ENCODE measurements around the gene TMEM190.
A peak's percentile ranks its signal among the peaks of the same experiment; 100 is the strongest.

TMEM190 gene

GRCh38 chr19:55347442-55348009, 29.1 kb upstream of the TMEM190 start (continued):
- TF ChIP-seq GLIS2 (tag by site-specific recombination; IDR thresholded peaks at IDR 0.05): peak; percentile 68
- TF ChIP-seq KLF16 (tag by site-specific recombination; IDR thresholded peaks at IDR 0.05): no peak
- no peak for TF ChIP-seq ZNF175 (tag by site-specific recombination; IDR thresholded peaks at IDR 0.05)
- TF ChIP-seq, protein P1, sequence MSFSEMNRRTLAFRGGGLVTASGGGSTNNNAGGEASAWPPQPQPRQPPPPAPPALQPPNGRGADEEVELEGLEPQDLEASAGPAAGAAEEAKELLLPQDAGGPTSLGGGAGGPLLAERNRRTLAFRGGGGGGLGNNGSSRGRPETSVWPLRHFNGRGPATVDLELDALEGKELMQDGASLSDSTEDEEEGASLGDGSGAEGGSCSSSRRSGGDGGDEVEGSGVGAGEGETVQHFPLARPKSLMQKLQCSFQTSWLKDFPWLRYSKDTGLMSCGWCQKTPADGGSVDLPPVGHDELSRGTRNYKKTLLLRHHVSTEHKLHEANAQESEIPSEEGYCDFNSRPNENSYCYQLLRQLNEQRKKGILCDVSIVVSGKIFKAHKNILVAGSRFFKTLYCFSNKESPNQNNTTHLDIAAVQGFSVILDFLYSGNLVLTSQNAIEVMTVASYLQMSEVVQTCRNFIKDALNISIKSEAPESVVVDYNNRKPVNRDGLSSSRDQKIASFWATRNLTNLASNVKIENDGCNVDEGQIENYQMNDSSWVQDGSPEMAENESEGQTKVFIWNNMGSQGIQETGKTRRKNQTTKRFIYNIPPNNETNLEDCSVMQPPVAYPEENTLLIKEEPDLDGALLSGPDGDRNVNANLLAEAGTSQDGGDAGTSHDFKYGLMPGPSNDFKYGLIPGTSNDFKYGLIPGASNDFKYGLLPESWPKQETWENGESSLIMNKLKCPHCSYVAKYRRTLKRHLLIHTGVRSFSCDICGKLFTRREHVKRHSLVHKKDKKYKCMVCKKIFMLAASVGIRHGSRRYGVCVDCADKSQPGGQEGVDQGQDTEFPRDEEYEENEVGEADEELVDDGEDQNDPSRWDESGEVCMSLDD (tag by site-specific recombination; IDR thresholded peaks at IDR 0.05): no peak

DNA sequence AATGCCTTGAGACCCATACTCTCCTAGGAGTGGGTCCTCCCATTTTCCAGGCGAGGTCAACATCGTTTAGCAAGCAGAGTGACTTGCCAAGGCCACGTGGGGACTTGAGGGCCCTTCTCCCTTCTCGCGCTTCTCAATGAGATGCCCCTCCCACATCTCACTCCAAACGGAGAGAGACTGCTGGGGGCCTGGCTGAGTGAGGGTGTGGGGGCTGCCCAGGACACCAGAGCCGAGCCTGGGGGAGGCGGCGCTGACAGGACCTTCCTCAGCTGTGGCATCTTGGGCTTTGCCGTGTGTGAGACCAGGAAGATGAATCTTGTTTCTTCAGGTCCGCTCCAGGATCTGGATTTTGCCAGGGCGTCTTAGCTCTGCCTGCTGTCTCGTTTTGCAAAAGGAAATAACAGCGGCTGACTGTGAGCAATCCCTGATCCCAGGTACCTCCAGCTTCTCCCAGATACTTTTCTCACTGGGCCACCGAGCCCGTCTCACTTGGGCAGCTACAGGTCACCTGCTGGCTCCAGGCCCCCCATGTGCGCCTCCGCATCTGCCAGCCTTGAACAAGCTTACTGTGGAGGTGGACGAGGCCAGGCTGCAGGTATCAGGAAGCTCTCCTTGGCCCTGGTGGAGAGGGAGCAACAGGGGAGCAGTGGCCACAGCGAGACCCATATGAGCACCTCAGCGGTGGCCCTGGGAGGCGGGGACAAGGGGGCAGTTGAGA, 28.1 kb upstream of the TMEM190 start:
- ChIA-PET CTCF (interaction anchor here (0.6 to 3.8 kb wide), 3 partner anchors 10 to 207 kb away, joined by 4 to 22 read pairs (median 6); no protein-coding TSS in a partner anchor), POLR2A (interaction anchor here (0.6 to 7.7 kb wide), 9 partner anchors 9 to 89 kb away, joined by 3 to 95 read pairs (median 4); partner anchors contain the start of genes BRSK1, KMT5C, PPP6R1 and RPL28)
- Histone ChIP-seq H3K36me3 (ENCODE audit: control insufficient read depth in 2 of 2, insufficient read depth in 1 of 2, low read length in 2 of 2) (peaks cover 0 to 38% of the 10 kb centered on the region in 2 experiments; a peak in 2 of 3 replicates), H3K4me1 (ENCODE audit: control insufficient read depth, insufficient read depth, low read length) (peaks cover 5% of the 10 kb centered on the region; the same call in 1 of the 2 replicates), H3K4me3 (ENCODE audit: low read depth, low read length) (no peak overlapping the region), H3K9me3 (ENCODE audit: control insufficient read depth, insufficient read depth, low read depth, low read length) (no peaks in the 10 kb centered on the region), H3K27ac (ENCODE audit: extremely low read depth, low read depth, low read length) (no peak overlapping the region)
- TF ChIP-seq BCL11B (tag by site-specific recombination; IDR thresholded peaks at IDR 0.05; ENCODE audit: low read depth) (no peak), ZNF830 (tag by site-specific recombination; IDR thresholded peaks at IDR 0.05; ENCODE audit: low read depth) (no peak), ZNF335 (tag by site-specific recombination; conservative IDR thresholded peaks at IDR 0.05) (peak; percentile 81), ZNF544 (tag by site-specific recombination; IDR thresholded peaks at IDR 0.05) (no peak), ZNF394 (tag by site-specific recombination; IDR thresholded peaks at IDR 0.05; ENCODE audit: borderline replicate concordance) (peak; percentile 76), OVOL3 (tag by site-specific recombination; IDR thresholded peaks at IDR 0.05) (no peak), ZBTB1 (tag by site-specific recombination; IDR thresholded peaks at IDR 0.05) (no peak), ZNF155 (tag by site-specific recombination; IDR thresholded peaks at IDR 0.05) (no peak), PATZ1 (tag by site-specific recombination; IDR thresholded peaks at IDR 0.05) (peak; percentile 11; the same call in 1 of the 2 replicates), ZNF624 (tag by site-specific recombination; IDR thresholded peaks at IDR 0.05) (no peak), ZNF530 (tag by site-specific recombination; IDR thresholded peaks at IDR 0.05; ENCODE audit: low read depth) (no peak), ZNF248 (tag by site-specific recombination; IDR thresholded peaks at IDR 0.05) (no peak), ZSCAN5A (tag by site-specific recombination; IDR thresholded peaks at IDR 0.05) (no peak), GLIS1 (tag by site-specific recombination; IDR thresholded peaks at IDR 0.05) (peak; percentile 58), ZIC2 (tag by site-specific recombination; IDR thresholded peaks at IDR 0.05) (peak; percentile 63)
- TF ChIP-seq, protein P2, sequence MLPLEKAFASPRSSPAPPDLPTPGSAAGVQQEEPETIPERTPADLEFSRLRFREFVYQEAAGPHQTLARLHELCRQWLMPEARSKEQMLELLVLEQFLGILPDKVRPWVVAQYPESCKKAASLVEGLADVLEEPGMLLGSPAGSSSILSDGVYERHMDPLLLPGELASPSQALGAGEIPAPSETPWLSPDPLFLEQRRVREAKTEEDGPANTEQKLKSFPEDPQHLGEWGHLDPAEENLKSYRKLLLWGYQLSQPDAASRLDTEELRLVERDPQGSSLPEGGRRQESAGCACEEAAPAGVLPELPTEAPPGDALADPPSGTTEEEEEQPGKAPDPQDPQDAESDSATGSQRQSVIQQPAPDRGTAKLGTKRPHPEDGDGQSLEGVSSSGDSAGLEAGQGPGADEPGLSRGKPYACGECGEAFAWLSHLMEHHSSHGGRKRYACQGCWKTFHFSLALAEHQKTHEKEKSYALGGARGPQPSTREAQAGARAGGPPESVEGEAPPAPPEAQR (tag by site-specific recombination; IDR thresholded peaks at IDR 0.05): no peak
- TF ChIP-seq, protein P3, sequence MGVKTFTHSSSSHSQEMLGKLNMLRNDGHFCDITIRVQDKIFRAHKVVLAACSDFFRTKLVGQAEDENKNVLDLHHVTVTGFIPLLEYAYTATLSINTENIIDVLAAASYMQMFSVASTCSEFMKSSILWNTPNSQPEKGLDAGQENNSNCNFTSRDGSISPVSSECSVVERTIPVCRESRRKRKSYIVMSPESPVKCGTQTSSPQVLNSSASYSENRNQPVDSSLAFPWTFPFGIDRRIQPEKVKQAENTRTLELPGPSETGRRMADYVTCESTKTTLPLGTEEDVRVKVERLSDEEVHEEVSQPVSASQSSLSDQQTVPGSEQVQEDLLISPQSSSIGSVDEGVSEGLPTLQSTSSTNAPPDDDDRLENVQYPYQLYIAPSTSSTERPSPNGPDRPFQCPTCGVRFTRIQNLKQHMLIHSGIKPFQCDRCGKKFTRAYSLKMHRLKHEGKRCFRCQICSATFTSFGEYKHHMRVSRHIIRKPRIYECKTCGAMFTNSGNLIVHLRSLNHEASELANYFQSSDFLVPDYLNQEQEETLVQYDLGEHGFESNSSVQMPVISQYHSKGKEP (tag by site-specific recombination; IDR thresholded peaks at IDR 0.05): no peak
- TF ChIP-seq, protein P4, sequence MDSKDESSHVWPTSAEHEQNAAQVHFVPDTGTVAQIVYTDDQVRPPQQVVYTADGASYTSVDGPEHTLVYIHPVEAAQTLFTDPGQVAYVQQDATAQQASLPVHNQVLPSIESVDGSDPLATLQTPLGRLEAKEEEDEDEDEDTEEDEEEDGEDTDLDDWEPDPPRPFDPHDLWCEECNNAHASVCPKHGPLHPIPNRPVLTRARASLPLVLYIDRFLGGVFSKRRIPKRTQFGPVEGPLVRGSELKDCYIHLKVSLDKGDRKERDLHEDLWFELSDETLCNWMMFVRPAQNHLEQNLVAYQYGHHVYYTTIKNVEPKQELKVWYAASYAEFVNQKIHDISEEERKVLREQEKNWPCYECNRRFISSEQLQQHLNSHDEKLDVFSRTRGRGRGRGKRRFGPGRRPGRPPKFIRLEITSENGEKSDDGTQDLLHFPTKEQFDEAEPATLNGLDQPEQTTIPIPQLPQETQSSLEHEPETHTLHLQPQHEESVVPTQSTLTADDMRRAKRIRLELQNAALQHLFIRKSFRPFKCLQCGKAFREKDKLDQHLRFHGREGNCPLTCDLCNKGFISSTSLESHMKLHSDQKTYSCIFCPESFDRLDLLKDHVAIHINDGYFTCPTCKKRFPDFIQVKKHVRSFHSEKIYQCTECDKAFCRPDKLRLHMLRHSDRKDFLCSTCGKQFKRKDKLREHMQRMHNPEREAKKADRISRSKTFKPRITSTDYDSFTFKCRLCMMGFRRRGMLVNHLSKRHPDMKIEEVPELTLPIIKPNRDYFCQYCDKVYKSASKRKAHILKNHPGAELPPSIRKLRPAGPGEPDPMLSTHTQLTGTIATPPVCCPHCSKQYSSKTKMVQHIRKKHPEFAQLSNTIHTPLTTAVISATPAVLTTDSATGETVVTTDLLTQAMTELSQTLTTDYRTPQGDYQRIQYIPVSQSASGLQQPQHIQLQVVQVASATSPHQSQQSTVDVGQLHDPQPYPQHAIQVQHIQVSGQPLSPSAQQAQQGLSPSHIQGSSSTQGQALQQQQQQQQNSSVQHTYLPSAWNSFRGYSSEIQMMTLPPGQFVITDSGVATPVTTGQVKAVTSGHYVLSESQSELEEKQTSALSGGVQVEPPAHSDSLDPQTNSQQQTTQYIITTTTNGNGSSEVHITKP (tag by site-specific recombination; IDR thresholded peaks at IDR 0.05): 0 out of 2 replicates have a peak, but pooled peaks have one; percentile 10

Data from HEK293 (cell line).